NB4 (cell line): ENCODE results near the gene LYST.
A peak's percentile ranks its signal among the peaks of the same experiment; 100 is the strongest.
"Not testable (repeated sequence)": the region's sequence is repeated elsewhere in the genome, so short reads cannot be mapped to it uniquely, and the experiment has no call there.

Source experiments
- DNase-seq: peaks from one replicate; pipeline ENCODE4 v3.0.0; 2010; ENCODE audit warnings: low read depth
- H3K4me3 ChIP-seq: one replicate; pipeline ENCODE4 v1.5.1; 2011; ENCODE audit warnings: mild to moderate bottlenecking, low read depth, low read length, moderate library complexity
- CTCF ChIP-seq: IDR thresholded peaks from one replicate; pipeline ENCODE4 v1.5.1; 2012; ENCODE audit warnings: low read depth, low read length
- MAX ChIP-seq: IDR thresholded peaks from 2 replicates; pipeline ENCODE4 v1.6.1; 2011; ENCODE audit warnings: low read depth, low read length
- MYC ChIP-seq: IDR thresholded peaks from 2 replicates; pipeline ENCODE4 v1.6.1; 2011; ENCODE audit warnings: low read depth, low read length
- POLR2A ChIP-seq: IDR thresholded peaks from 2 replicates; pipeline ENCODE4 v1.6.1; 2011; ENCODE audit warnings: mild to moderate bottlenecking; ENCODE audit not compliant: insufficient read length; ENCODE audit errors: extremely low read depth

LYST gene

GRCh38 chr1:235649368-235650163, 217.1 kb downstream of the LYST start, which contains the start of gene GNG4:
TSS of gene GNG4 (minus strand) at chr1:235649784. CDS start at chr1:235583838, 65,946 bp downstream.
- H3K4me3 ChIP-seq = peak within 1 kb of the TSS; percentile 25
- TF ChIP-seq POLR2A = no peak
- no peak for TF ChIP-seq CTCF
- TF ChIP-seq MAX = 0 out of 2 replicates have a peak, but pooled peaks have one; percentile 38
- no peak for TF ChIP-seq MYC
- peak; percentile 57 for DNase-seq

- peak; percentile 81 for DNase-seq
- TF ChIP-seq CTCF (no peak), POLR2A (no peak), MAX (peak; percentile 72), MYC (peak; percentile 62)
- peak overlapping the region; percentile 25 for H3K4me3 ChIP-seq
Observed at GRCh38 chr1:235648954-235649367, 217.7 kb downstream of the LYST start.

- no peak overlapping the region for H3K4me3 ChIP-seq
- DNase-seq = no peak
- TF ChIP-seq MYC (no peak), CTCF (no peak), POLR2A (no peak), MAX (no peak)
Observed at GRCh38 chr1:235648407-235648907, 218.2 kb downstream of the LYST start.

GRCh38 chr1:235647537-235647936, 219.2 kb downstream of the LYST start:
- H3K4me3 ChIP-seq, DNase-seq: not testable (repeated sequence)

GRCh38 chr1:235646463-235646862, 220.2 kb downstream of the LYST start:
- TF ChIP-seq POLR2A (no peak), CTCF (no peak), MYC (no peak), MAX (no peak)
- DNase-seq = no peak
- no peak overlapping the region for H3K4me3 ChIP-seq

- TF ChIP-seq CTCF = no peak
- TF ChIP-seq POLR2A = no peak
- no peak for TF ChIP-seq MAX
- TF ChIP-seq MYC = no peak
- DNase-seq = no peak
- no peak overlapping the region for H3K4me3 ChIP-seq
Observed at GRCh38 chr1:235644693-235645305, 221.9 kb downstream of the LYST start.
